GM19238 (cell line): ENCODE data around the gene ABCG1.

ENCODE experiments used
- DNase-seq: peaks from one replicate; pipeline ENCODE4 v3.0.0; 2011; ENCODE audit warnings: low spot score; ENCODE audit not compliant: insufficient read length

ABCG1 gene

DNA sequence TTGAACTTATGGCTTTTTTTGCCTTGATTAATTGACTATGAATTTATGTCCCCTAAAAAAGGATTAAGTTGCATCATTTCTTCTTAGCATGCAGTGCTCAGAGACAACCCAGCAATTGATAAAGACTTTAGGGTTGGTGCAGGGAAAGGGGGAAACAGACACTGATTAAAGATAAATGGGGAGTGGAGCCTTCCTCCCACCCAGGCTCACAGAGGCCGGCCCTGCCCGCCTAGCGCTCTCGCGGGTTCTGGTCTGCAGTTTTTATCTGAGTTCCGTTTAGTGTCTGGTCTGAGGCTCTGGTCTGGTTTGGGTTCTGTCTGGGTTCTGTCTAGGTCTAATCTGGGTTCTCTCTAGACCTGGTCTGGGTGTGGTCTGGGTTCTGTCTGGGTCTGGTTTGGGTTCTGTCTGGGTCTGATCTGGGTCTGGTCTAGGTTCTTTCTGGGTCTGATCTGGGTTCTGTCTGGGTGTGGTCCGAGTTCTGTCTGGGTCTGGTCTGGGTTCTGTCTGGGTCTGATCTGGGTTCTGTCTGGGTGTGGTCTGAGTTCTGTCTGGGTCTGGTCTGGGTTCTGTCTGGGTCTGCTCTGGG lies 48.1 kb downstream of the ABCG1 start:
- DNase-seq: no peak

GRCh38 chr21:42269386-42269785 lies 50.4 kb downstream of the ABCG1 start:
- DNase-seq: no peak

DNA sequence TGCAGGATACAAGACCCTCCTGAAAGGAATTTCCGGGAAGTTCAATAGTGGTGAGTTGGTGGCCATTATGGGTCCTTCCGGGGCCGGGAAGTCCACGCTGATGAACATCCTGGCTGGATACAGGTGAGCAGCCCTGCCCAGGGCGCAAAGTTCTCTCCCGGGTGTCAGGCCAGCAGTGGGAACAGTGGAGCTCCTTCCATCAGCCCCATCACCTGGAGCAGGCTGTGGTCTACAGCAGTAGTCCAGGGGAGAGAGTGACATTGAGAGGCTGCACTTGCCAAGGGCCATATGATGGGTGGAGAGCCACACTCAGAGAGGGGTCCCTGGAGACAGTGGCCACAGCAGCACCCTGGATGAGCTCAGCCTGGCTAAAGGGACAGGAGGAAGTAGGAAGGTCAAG lies 52.1 kb downstream of the ABCG1 start:
- DNase-seq: no peak

GRCh38 chr21:42272109-42272962 lies 53.4 kb downstream of the ABCG1 start:
- DNase-seq: no peak

- DNase-seq: no peak
Measured at GRCh38 chr21:42272984-42273600, 54.2 kb downstream of the ABCG1 start.

DNA sequence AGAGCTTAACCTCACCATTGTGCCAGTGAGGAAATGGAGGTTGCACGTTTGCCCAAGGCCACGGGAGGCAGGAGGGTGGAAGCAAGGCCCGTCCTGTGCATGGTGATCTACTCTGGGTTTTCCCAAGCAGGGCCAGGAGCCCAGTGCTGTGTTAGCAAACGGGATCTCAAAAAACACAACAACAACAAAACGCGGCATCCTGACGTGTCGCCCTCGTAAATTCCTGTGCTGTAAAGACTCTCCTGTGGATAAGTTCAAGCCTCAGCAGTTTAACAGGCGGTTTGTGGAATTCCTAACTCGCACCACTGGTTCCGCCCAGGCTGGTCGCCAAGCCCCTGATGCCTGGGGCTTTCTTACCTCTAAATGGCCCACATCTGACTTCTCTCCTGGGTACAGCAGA lies 57.1 kb downstream of the ABCG1 start:
- DNase-seq: no peak

GRCh38 chr21:42276526-42277154 lies 57.7 kb downstream of the ABCG1 start:
- DNase-seq: no peak

DNA sequence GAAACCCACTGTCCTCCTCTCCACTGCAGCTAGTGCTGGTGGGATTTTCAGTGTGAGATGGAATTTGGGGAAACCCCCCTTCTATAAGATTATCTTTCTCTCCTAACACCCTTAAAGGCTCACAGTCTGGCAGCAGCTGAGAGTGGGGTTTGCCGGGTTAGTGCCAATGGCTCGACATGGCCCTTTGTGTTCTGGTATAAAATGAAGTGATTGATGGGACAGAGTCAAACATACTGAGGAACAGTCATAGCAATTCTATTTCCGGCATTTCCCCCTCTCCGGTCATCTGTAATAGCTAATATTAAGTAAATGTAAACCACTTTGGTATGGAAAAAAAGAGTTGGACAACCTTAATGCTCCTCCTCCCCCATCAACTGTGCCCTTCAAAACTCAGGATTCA lies 58.7 kb downstream of the ABCG1 start:
- no peak for DNase-seq

DNA sequence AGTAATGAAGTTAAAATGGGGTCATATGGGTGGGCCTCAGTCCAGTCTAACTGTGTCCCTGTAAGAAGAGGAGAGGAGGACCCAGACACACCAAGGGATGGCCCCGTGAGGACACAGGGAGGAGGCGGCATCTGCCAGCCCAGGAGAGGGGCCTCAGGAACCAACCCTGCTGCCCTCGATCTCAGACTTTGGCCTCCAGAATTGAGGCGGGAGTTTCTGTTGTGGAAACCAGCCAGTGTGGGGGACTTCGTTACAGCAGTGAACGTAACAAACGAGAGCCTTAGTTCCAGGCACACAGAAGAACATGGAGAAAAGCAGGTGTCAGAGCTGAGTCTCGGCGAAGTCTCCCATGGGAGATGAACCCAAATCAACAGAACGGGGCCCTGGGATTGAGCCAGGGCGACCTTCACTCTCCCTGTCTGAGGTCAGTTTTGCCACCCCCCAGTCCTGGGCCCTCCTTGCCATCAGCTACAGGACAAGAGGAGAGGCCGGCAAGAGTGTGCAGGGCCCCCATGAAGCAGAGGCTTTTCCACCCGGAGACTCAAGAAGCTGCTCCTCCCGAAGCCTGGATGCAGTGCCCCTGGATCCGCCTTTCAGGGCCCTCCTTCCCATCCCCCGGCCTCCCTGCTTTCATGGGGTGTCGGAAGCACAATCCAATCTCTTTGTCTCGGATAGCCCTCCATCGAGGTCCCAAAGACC lies 59.7 kb downstream of the ABCG1 start:
- no peak for DNase-seq

DNA sequence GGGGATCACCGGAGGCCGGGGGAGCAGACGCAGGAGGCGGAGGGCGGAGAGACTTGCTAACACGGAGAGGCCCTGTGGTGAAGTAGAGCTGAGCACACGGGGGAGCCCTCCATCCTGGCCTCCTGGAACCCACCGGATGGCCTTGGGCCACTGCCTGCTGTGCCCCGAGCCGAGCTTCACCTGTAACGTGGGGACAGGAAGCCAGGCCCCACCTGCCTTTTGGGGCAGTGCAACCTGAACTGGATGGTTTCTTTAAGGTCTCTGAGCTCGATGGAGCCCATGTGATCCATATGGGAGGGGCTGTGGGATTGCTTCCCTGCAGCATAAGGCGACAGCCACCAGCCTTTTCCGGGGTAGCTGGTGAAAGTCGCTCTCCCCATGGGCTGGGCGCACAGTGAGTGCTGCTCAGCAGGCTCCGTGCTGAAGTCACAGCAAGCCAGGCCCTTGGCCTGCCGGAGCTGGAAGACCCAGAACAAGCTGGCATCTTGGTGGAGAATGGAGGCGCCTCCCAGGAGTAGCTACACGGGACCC lies 60.5 kb downstream of the ABCG1 start:
- DNase-seq: no peak

DNA sequence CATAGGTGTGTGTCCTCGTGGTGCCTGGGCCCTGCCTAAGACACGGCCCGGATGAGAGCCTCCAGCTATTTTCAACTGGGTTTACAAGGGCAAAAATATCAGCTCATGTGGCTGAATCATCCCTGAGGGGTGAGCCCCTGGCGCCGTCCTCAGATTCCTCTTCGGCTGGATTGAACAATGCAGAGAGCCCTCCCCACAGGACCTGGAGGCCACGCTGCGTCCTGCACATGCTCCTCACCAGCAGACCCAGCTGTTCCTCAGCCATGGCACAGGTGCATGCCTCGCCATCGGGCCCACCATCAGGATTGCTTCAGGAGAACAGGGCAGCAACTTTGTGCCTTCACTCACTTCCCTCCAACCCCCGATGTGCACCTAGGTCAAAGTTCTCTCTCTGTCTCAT lies 60.9 kb downstream of the ABCG1 start:
- DNase-seq: no peak

- no peak for DNase-seq
Measured at GRCh38 chr21:42280356-42281180, 61.6 kb downstream of the ABCG1 start.

GRCh38 chr21:42281181-42281680 lies 62.3 kb downstream of the ABCG1 start:
- DNase-seq: no peak

DNA sequence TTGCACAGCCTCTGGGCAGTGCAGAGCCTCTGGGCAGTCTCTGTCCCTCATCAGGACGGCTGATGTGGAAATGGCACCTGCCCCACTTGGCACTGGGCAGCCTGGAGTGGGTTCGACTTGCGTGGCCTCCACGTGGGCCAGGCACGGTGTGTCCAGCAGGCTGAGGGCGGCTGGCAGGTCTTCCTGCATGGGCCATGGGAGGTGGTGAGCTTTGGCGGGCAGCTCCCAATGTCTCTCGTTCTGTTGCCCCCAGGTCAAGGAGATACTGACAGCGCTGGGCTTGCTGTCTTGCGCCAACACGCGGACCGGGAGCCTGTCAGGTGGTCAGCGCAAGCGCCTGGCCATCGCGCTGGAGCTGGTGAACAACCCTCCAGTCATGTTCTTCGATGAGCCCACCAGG lies 63.1 kb downstream of the ABCG1 start:
- DNase-seq: no peak

DNA sequence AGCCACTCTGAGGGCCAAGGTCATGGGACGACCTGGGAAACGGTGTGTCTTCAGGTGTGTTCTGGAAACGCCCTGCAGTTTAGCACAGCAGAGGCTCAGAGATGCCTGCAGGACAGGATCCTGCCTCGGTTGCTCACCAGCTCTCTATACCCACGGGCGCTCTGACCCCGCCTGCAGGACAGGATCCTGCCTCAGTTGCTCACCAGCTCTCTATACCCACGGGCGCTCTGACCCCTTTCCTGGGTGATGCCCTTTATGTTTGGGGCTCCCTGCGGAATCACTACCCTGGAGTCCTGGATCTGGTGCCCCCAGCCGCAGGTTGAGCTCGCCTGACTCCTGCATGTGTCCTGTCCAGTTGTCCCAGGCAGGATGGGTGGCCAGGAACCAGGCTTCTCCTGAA lies 63.8 kb downstream of the ABCG1 start:
- no peak for DNase-seq

- DNase-seq: no peak
Measured at GRCh38 chr21:42285569-42286245, 66.8 kb downstream of the ABCG1 start.

GRCh38 chr21:42286416-42286815 lies 67.5 kb downstream of the ABCG1 start:
- DNase-seq: peak; percentile 36

DNA sequence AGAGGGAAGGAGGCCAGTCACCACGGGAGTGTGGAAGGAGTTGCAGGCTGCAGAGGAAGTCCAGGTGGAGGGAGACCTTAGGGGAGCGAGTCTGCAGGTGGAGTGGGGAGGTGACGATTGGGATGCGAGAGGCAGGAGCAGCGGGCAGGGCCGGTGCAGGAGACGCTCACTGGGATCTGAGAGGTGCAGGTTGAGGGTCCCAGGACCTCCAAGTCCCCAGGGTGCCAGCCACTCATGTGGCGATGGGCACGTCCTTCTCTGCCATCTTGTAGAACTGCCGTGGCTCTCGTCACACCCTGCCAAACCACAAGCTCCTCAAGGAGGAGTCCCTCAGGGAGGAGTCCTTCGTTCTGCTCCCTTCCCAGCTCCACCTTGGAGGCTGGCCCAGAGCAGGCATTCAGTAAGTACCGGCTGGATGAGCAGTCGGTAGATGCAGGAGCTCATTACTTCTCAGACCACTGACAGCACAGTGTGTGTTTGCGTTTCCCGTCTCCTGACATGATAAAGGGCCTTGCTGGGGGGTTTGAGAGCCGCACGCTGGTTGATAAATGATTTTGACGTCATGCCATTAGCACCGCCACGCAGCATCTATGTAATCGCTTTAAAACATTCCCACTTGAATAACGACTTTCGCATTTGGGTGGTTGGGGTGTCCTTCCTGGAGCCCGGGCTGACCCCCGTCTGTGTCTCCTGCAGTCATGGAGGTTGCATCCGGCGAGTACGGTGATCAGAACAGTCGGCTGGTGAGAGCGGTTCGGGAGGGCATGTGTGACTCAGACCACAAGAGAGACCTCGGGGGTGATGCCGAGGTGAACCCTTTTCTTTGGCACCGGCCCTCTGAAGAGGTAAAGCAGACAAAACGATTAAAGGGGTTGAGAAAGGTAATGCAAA lies 68.5 kb downstream of the ABCG1 start:
- DNase-seq: no peak

- DNase-seq: no peak
Measured at GRCh38 chr21:42288962-42289361, 70.0 kb downstream of the ABCG1 start.
